NOMO-1 (cell line): ENCODE results near the gene PTH.

Source experiments
- DNase-seq, 2 experiments: peaks; one replicate each; lab custom pipeline; 2025; ENCODE audit not compliant: unreplicated experiment in 2 of 2; lab: John Stamatoyannopoulos, UW

Gene PTH

GRCh38 chr11:13450832-13451397, 44.9 kb downstream of the PTH start:
- DNase-seq, result no peak

DNA sequence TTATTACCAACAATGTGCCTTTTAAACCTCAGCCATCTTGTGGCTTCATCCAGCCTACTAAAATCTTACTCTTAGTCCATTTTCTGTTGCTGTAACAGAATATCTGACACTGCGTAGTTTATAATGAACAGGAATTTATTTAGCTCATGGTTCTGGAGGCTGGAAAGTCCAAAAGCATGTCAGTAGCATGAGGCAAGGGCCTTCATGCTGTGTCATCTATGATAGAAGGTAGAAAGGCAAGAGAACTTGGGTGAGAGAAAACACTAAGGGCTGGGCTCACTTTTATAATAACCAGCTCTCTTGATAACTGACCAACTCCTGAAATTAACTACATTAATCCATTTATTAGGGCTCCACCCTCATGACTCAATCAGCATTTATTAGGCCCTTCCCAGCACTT, 46.3 kb downstream of the PTH start:
- no peak for DNase-seq

GRCh38 chr11:13448876-13449275, 46.9 kb downstream of the PTH start:
- peak; percentile 47 to 55 for DNase-seq

DNA sequence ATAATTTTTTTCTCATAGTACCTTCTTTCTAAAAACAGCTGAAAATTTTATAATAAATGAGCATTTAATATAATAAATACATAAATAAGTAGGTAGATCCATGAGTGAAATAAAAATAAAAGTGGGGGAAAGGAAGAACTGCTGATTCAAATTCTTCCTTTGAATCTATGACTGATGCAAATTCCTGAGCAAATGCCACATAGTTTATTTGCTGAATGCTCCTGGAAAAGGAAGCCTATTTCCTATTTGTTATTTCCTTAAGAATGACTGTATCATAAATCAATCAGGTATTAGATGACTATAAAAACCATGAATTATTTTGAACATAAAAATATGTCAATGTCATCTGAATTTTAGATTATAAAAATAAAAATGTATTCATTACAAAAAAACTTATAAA, 49.4 kb downstream of the PTH start:
- no peak for DNase-seq

GRCh38 chr11:13445588-13445987, 50.2 kb downstream of the PTH start:
- no peak for DNase-seq
